Measurements from ENCODE around the gene NOTCH2.

Gene NOTCH2

DNA sequence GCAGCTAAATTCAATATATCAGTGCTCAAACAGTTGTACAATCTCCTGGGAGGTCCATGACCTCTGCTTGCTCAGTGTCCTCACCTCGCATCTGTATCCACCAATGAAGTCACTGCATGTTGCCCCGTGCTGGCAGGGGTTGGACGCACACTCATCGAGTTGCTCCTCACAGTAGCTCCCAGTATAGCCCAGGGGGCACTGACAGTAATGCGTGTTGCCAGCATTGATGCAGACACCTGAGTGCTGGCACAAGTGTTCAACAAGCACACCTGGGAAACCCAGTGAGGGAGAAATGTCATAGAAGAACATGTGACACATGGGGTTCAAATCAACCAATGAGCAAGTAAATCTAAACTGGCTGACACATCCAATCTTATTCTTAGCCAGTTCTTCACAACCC lies 132.3 kb downstream of the NOTCH2 start:
- DNase-seq, result no peak

DNA sequence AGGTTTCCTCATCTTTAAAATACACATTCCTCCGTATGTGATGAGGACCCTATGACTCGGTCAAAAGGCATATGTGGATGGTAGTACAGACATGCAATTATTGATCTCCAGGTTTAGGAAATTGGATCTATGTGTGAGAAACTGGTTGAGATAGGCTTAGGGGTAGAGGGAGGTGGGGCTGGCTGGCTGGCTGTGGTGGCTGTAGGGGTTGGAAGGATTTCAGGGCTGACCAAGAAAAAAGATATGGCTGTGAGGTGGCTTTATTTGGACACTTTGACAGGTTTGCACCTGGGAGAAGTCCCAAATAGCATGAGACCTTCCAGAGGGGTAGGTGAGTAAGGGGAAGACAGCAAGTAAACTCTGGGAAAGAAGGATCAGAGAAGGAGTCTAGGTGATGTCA lies 133.5 kb downstream of the NOTCH2 start:
- DNase-seq, result no peak

DNA sequence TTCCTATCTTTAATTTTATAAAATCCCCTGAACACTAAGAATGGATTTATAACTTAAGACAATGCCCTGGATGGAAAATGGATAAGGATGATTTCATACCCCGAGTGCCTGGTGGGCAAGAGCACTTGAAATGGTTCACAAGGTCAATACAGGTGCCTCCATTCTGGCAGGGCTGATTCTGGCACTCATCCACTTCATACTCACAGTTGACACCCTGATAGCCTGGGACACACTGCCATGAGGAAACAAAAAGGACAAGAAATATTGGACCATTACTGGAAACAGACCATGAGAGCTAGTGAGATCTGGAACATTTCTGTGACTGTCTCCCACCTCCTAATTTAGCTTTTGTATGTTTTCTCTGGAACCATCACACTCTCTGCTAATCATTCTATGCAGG lies 134.1 kb downstream of the NOTCH2 start:
- no peak for DNase-seq

DNA sequence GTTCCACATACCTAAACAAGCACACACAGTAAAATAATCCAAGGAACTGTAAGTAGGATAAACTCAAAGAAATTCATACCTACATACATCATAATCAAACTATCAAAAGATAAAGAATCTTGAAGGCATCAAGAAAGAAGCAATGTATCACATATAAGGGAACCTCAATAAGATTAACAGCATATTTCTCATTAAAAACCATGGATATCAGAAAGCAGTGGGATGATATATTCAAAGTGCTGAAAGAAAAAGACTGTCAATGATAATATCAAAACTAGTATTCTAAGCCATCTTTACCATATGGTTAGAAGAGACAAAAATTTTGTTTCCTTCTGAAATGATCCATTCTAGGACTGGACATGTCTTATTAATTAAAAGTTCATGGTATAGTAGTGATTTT lies 136.1 kb downstream of the NOTCH2 start:
- DNase-seq, result no peak

DNA sequence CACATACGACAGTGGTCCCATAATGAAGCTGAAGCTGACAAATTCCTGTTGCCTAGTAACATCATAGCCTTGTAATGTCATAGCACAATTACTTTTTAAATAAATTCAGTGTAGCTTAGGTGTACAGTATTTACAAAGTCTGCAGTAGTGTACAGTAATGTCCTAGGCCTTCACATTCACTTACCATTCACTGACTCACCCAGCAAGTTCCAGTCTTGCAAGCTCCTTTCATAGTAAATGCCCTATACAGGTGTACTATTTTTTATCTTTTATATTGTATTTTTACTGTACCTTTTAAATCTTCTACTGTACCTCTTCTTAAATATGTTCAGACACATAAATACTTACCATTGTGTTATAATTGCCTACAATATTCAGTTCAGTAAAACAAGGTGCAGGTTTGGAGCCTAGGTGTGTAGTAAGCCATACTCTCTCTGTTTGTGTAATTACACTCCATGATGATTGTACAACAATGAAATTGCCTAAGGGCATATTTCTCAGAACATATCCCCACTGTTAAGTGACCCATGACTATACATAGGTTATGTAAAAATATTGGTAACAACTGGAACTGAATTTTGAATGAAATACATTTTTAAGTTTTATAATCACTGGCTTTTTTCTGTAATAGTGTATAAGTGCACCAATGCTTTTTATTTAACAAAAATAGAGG lies 139.7 kb downstream of the NOTCH2 start:
- no peak for DNase-seq

DNA sequence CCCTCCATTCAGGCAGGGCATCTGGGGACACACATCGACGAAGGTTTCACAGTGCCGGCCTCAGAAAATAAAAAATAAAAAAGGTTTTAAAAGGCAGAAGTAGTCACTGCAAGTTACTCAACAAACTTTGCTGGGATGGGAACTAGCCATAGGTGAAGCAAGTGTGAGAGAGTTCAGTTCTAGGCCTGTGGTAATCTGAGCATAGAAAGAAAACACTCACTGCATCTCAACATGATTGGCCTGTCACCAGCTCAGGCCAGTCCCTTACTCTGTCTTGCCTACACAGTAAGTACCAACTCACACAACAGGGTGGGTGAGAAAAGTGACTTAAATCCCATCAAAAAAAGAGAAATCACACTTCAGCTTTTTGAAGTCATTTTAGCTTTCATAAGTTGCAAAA lies 142.9 kb downstream of the NOTCH2 start:
- no peak for DNase-seq

DNA sequence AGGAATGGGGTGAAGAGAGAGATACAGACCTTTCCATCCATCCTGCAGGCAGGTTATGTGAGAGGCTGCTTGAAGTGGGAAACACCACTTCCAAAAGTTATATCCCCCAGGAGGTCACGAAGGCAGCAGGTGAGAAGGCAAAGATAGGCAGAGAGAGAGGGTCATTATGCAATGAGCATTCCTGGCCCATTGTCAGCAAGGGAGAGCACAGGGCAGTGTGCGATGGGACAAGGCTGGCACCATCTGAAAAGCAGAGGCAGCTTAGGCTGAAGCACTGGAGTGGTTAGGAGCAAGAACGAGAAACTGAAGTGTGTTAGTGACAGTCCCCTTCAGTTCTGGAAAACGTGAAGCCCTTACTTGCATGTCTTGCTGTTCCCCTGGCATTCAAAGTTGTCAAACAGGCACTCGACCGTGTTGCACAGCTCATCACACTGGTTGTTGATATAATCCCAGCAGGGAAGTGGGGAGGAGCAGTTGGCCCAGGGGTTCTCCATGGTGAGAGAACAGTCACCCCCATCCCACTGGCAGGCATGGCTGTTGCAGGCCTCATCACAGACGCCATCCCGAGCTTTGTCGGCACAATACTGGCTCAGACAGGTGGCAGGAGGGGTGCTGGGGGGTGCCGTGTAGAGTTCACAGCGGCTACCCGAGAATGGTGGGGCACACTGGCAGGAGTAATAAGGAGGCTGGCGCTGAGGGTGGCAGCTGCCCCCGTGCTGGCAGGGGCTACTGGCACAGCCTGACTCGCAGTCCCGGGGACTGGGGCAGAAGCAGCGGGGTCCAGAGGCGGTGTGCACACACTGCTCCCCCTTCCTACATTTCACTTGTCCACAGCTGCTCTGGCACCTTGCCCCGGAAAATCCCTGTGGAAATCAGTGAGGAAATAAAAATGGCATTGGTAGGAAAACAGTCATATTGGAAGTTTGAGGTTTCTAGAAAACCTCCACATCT lies 144.2 kb downstream of the NOTCH2 start:
- no peak for DNase-seq

DNA sequence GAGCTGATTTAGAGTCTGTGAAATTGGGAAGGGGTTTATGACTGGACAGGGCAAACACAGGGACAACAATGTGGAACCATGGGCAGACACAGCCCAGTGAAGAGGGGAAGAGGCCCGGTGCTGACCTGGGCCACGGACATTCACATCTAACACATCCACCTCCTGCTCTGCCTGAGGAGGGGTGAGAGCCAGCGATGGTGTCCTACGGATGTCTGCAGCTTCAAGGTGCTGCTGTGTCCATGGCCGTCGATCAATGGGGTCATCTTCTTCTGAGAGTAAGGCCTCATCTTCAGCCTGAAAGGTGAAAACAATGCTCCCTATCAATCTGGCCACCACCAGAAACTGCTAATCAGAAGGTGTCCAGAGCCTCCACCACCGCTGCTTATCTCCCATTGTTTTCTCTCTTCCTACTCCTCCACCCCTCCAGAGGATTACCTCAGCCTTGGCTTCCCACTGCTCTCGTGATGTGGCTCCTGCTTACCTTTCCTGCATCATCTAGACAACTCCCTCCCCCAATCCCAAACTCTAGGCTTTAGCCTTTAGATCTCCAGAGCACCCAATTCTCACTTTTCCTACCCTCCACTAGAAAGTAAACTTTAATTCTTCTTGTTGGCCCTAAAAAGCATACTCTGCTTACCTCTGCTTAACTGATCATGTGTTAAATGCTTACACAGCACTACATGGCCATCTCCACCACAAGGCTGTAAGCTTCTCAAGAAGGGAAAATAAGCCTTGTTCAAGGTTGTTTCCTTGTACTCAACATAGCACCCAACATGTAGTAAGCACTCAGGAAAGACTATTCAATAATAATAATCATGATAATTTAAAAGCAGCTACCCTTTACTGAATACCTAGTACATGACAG lies 149.1 kb downstream of the NOTCH2 start:
- no peak for DNase-seq

DNA sequence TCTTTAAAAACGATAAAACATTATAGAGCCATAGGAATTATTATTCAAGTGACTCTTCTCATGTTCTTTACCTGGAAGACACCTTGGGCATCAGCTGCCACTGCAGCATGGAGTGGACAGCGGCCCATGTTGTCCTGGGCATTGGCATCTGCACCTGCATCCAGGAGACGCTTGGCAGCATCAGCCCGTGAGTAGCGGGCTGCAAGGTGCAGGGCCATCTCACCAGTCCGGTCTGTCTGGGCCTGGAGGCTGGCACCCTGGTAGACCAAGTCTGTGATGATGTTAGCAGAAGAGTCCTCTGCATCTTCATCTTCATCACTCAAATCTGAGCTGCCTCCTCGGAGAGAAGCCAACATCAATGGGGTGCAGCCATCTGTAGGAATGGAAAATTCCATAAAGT lies 150.2 kb downstream of the NOTCH2 start:
- DNase-seq, result no peak

DNA sequence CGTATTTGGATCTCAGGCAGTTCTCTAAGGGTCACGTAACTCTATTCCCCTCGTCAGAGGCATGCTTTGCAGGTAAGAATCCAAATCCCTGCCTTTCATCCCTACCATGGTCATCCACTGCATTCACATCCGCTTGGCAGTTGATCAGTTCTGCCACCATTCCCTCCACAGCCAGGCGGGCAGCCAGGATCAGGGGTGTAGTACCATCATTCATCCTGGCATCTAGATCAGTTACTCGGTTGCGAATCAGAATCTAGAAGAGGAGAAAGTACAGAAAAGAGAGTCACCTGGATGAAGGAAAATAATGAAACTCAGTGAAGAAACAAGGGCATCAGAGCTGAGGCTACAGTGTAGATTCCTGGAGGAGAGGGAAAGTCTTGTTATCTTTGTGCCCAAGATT lies 151.2 kb downstream of the NOTCH2 start:
- no peak for DNase-seq

DNA sequence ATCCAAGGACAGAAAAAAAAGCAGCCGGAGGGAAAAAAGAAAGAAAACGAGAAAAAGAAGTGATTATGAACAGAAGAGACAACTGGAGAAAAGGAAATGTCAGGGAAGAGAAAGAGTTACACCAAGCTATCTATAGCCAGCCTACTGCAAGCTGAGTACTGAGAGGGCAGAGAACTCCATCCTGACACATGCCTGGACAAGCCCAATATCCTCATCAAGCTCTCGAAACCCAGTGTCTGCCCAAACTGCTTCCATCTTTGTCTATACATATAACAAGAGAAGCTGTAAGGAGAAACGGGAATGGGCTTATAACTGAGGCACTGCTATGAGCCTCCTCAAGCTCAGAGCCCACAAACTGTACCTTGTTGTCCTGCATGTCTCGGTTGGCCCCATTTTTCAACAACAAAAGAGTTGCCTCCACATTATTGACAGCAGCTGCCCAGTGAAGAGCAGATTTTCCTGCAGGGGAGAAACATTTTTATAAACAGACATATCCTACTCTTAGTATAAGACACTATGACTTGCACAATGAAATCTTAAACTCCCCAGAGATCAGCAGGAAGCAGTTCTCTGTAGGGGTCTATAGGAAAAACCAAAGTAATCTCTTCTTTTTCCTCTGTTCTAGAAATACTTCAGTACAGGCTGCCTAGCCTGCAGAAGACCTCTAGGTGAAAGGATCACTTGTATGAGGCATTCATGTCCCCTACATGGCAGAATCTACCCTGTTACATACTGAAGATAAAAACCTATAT lies 152.0 kb downstream of the NOTCH2 start:
- DNase-seq, result no peak

DNA sequence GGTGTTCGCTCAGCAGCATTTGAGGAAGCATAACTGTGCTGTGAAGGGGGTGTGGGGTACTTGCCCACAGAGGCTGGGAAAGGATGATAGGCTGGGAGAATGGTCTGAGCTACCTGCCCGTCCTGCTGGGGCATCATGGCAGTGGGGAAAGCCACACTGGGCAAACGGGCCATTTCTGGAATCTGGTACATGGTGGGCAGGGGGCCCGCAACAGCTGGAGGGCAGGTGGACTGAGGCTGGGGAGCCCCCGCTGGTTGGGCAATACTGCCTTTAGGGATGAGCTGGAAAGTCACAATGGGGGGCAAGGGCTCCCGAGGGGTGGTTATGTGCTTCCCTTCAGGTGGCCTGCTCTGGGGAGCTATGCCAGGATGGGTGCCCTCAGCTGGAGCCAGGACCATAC lies 153.9 kb downstream of the NOTCH2 start:
- DNase-seq, result no peak

DNA sequence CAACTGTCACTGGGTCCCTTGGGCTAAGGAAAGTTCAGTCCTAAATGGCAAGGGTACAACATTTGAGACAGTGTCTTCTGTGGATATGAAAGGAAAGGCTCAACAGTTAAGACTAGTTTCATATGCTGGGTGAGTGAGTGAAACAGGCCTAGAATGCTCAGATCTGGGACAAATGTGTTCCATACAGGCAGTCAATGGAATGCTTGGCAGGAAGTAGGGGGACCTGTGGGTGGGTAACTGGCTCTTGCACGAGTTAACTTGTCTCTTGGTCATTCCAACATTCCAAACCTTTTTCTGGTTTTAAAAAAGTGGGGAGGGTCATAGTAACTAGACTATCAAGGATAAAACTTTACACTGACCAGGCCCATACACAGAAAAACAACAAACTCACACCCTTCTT lies 155.4 kb downstream of the NOTCH2 start:
- no peak for DNase-seq

DNA sequence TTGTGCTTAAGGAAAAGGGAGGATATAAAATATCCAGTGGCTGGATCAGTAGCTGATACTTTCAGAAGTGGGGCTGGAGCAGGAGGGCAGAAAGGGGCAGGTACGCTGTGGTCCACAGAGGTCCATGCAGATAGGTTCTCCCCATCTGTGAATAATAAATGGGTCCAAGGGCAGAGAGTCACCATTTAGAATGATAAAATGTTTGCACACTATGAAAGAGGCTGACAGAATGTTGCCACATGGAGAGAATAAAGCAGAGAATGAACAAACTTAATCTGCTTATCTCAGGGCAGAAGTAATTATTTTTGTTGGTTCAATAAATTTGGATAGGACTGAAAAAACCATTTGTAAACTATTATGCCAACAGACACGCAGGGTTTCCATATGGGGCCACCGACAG lies 156.5 kb downstream of the NOTCH2 start:
- DNase-seq, result no peak

DNA sequence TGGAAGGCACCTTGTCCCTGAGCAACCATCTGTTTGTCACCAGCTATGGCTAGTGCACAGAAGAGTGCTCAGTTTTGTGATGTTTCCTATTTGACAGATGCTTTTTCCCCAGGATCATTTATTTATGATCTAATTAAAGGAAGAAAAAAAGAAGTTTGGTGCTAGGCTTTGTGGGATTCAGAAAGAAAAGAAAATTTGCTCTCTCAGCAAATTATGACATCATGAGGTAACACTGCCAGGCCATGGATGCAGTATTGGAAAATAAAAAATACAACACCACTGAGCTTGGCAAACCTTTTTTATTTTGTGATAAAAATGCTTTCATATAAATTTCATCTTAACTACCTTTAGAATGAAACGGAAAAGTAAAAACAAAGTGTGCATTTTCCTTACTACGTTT lies 157.7 kb downstream of the NOTCH2 start:
- no peak for DNase-seq

DNA sequence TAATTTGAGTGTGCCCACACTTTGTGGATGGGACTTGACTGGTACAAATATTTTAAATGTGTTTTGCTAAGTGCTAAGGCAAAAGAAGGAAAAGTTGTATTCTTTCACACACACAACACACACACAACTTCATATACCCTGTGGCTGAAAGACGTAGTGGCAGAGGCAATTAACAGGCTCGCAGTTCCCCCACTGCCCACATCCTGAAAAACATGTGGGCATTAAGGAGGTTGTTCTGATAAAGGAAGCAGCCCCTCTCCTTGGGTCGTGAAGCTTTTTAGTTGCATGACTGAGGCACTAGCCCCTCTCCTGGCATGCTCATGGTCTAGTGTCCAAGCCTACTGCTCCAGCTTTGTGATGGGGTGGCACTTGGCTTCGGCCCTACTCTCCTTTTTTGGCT lies 158.8 kb downstream of the NOTCH2 start:
- no peak for DNase-seq

DNA sequence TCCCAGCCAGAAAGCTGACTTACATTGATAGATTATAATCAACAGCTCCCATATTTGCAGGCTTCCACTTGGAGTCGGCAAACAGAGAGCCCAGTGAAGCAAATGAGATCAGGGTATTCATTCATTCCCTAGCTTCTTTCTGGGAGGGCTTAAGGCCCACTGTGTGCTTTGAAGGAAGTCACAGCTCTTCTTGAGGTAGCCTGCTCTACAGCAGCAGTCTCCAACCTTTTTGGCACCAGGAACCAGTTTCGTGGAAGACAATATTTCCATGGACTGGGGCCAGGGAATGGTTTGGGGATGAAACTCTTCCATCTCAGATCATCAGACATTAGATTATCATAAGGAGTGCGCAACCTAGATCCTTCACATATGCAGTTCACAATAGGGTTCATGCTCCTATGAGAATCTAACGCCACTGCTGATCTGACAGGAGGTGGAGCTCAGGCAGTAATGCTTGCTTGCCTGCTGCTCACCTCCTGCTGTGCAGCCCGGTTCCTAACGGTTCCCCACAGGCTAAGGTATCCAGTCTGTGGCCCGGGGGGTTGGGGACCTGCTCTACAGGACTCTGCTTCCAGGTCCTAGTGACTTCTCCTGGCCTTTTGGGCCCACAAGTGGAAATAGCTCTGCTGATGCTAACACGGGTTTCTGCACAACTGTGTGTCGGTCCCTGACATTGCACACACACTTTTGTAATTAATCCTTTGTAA lies 159.4 kb downstream of the NOTCH2 start:
- DNase-seq, result no peak

DNA sequence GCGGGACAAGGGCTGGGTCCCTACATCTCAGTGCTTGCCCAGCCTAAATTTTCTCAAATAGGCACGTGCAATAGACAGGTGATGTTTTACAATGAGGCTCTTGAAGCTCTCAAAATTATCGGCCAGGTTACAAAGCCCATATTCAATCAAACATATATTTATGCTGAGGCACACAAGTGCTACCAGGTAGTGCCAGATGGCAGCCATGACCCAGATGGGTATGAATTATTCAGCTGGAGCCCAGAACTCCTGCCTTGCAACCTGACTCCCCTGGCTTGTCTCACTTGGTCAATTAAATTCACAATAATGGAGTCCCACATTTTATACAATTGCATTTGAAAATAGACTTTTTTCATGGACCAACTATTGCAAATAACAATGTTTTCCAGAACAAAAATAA lies 160.8 kb downstream of the NOTCH2 start:
- no peak for DNase-seq

DNA sequence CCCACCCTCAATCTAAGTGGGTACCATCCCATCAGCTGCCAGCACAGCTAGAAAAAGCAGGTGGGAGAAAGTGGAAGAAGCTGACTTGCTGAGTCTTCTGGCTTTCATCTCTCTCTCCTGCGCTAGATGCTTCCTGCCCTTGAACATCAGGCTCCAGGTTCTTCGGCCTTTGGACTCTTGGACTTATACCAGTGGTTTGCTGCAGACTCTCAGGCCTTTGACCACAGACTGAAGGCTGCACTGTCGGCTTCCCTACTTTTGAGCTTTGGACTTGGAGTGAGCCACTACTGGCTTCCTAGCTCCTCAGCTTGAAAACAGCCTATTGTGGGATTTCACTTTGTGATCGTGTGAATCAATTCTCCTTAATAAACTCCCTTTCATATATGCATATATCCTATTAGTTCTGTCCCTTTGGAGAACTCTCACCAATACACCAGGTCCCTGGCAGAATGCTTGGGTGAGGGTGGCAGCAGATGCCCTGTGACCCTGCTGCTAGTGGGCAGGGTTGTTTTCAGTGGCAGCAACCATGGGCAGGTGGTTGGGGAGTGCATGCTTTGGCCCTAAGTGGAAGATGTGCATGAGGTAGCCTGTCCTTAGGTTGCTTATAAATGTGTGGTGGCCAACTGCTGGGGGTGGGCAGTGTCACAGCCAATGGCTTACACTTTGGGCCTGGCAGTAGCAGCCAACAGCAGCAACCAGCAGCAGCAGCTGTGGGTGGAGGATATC lies 162.4 kb downstream of the NOTCH2 start:
- no peak for DNase-seq

DNA sequence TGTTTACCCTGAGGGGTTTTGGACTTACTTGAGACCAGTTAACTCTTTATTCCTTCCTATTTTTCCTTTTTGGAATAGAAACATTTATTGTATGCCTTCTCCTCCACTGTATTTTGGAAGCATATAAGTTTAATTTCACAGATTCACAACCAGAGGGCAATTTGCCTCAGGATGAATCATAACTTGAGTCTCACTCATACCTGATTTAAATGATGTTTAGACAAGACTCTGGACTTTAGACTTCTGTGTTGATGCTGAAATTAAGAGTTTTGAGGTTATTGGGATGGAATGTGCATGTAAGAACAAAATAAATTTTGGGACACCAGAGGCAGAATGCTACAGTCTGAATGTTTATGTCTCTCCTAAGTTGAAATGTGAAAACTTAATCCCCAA lies 166.0 kb downstream of the NOTCH2 start:
- no peak for DNase-seq

DNA sequence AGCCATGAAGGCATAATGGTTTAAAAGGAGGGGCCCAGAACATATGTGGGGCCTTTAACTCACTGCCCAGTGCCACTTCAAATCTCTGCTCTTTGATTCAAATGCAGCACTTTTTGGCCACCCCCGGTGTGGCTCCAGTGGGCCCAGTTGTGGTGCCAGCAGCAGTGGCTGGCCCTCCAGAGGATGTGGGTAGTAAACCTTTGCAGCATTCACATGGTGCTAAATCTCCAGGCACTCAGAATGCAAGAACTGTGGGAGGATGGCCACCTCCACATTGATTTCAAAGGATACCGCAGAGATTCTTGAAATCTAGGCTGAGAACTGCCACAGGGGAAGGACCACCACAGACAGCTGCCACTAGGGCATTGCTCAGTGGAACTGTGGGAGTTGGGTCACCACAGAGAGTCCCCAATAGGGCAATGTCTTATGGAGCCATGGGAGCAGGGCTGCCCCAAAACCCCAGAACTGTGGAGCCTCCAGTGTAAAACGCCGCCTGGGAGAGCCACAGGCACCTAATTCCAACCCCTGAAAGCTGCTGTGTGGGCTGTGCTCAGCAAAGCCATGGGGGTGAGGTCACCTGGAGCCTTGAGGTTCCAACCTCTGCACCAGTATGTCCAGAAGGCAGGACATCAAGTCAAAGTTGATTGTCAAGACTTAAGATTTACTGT lies 166.6 kb downstream of the NOTCH2 start:
- no peak for DNase-seq

Data from SHP77 treated with DMSO at 0.1 percent for 48 hours (cell line).